Activated naive CD8-positive, alpha-beta T cell treated with anti-CD3 and anti-CD28 coated beads, Interleukin-2, amount 10 ng/mL, durations not matched to agents 7 days and 5 days (primary cell): ENCODE measurements around the gene STK38. TPM values are rescaled to one million over a fixed set of nuclear protein-coding genes. Genes with fewer than 3 reads are reported as not detected.

ENCODE experiments used
- ATAC-seq: fragments of 150-1000 bp; cut with Tn5 transposase; one replicate; pipeline ENCODE4 v1.10.0; 2021; ENCODE audit warnings: low read depth, moderate library complexity
- POLR2A ChIA-PET: fragments of 350-600 bp; sonication (Branson Sonifier 250); formaldehyde crosslinking; loops from one replicate; lab custom pipeline; 2021; ENCODE audit warnings: antibody characterized with exemption; lab: Charles Lee
- DNase-seq: peaks from one replicate; pipeline ENCODE4 v3.0.0; 2021
- H3K27ac Mint-ChIP-seq: one replicate; pipeline ENCODE4 v1.8.0; 2022; ENCODE audit warnings: mild to moderate bottlenecking, mixed read lengths
- H3K27me3 Mint-ChIP-seq: one replicate; pipeline ENCODE4 v1.8.0; 2022; ENCODE audit warnings: mild to moderate bottlenecking, moderate library complexity, mixed read lengths
- H3K36me3 Mint-ChIP-seq: one replicate; pipeline ENCODE4 v1.8.0; 2021; ENCODE audit warnings: mild to moderate bottlenecking, mixed read lengths
- H3K4me1 Mint-ChIP-seq: one replicate; pipeline ENCODE4 v1.8.0; 2021; ENCODE audit warnings: mixed read lengths
- H3K4me3 Mint-ChIP-seq: one replicate; pipeline ENCODE4 v1.8.0; 2022; ENCODE audit warnings: mild to moderate bottlenecking, moderate library complexity, mixed read lengths
- H3K9me3 Mint-ChIP-seq: one replicate; pipeline ENCODE4 v1.8.0; 2021; ENCODE audit warnings: mixed read lengths
- total RNA-seq, 2 experiments: library from RNA; stranded (reverse); gene quantifications; one replicate each; pipeline ENCODE4 v1.2.3, GENCODE V29; 2021

Gene STK38
- total RNA-seq, 2 experiments from 2014 or later: 86.5 to 95.3 TPM

DNA sequence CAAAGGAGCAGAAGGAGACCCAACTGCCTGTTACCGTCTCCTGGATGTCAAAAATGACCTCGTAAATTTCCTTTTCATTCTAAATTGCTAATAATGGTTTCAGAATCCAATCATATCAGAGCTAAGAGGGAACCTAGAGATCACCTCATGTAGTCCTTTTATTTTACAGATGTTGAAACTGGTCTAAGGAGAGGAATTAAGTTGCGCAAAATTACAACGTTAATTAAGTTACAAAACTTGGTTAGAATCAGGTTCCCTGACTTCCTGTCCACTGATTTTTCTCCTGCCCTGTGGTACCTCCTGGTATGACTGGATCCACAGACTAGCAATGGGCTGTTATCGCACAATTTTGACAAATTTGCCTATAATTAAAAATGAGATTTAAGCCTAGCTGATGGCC lies 9.0 kb upstream of the STK38 start:
- no peaks in the 10 kb centered on the region for H3K9me3 Mint-ChIP-seq
- H3K36me3 Mint-ChIP-seq: no peaks in the 10 kb centered on the region
- H3K4me1 Mint-ChIP-seq: no peaks in the 10 kb centered on the region
- H3K27ac Mint-ChIP-seq: no peak overlapping the region
- POLR2A ChIA-PET: no interaction called here
- ATAC-seq (no peak), DNase-seq (no peak)
- no peak overlapping the region for H3K4me3 Mint-ChIP-seq
- H3K27me3 Mint-ChIP-seq: peaks cover 4% of the 10 kb centered on the region

DNA sequence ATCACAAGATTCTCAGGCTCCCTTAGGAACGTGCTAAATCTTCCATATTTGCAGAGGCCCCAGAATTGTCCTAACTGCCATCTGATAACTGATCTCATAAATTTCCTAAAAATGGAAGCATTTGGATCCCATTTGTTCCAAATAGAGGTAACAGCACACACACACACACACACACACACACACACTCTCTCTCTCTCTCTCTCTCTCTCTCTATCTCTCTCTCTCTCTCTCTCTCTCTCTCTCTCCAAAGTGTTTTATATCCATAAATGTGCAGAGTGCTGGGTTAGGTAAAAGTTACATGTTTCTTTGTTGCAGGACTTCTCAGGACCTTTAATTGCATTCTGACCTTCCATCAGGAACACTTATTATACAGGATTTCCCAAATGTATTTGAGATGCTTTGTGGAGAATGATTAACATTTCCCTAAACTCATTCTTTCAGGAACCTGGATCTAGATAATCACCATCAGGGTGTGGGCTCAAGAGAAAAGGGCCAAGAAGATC lies 8.5 kb upstream of the STK38 start:
- no peak overlapping the region for H3K4me3 Mint-ChIP-seq
- no peaks in the 10 kb centered on the region for H3K9me3 Mint-ChIP-seq
- ATAC-seq: no peak
- H3K36me3 Mint-ChIP-seq: no peaks in the 10 kb centered on the region
- H3K27ac Mint-ChIP-seq: no peak overlapping the region
- POLR2A ChIA-PET: no interaction called here
- DNase-seq: no peak
- H3K27me3 Mint-ChIP-seq: peaks cover 4% of the 10 kb centered on the region
- H3K4me1 Mint-ChIP-seq: no peaks in the 10 kb centered on the region

DNA sequence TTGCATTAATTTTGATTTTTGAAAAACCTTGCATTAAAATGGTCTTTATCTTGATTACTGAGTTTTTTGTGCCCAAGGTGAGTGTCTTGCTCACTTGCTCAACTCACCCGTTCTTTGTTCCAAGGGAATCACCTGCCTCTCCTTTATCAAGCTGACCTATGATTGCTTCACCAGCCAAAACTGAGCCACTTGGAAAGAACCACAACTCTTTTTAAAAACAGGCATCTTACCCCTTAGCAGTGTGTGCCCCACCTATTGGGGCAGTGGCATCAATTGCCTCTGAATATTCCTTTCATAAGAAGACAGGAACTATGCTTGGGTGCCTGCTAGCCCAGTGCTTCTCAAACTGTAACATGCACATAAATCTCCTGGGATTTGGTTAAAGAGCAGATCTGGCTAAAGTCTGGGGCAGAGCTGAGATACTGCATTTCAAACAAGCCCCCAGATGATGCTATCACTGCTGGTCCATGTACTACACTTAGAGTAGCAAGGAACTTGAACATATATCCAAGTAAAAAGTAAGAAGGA lies 3.3 kb upstream of the STK38 start:
- H3K36me3 Mint-ChIP-seq: no peaks in the 10 kb centered on the region
- ATAC-seq (no peak), DNase-seq (no peak)
- POLR2A ChIA-PET: no interaction called here
- H3K27ac Mint-ChIP-seq: no peak overlapping the region
- no peaks in the 10 kb centered on the region for H3K9me3 Mint-ChIP-seq
- H3K27me3 Mint-ChIP-seq: no peaks in the 10 kb centered on the region
- peaks cover 16% of the 10 kb centered on the region for H3K4me1 Mint-ChIP-seq
- no peak overlapping the region for H3K4me3 Mint-ChIP-seq

DNA sequence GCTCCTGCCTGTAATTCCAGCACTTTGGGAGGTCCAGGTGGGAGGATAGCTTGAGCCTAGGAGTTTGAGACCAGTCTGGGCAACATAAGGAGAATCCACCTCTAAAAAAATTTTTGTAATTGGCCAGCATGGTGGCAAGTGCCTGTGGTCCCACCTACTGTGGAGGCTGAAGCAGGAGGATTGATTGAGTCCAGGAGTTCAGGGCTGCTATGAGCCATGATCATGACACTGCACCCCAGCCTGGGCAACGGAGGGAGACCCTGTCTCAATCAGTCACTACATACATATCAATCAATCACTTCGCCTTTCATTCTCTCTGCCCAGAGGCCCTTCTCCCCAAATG lies 1.1 kb upstream of the STK38 start:
- Mint-ChIP-seq H3K4me3 (no peak overlapping the region), H3K27me3 (no peaks in the 10 kb centered on the region), H3K36me3 (peaks cover 9% of the 10 kb centered on the region), H3K9me3 (no peaks in the 10 kb centered on the region), H3K4me1 (peaks cover 30% of the 10 kb centered on the region), H3K27ac (peak overlapping the region; percentile 5)
- DNase-seq (no peak), ATAC-seq (no peak)
- POLR2A ChIA-PET: interaction anchor here (0.6 to 1.6 kb wide), 5 partner anchors 16 to 113 kb away, joined by 3 to 10 read pairs (median 3); no protein-coding TSS in a partner anchor

DNA sequence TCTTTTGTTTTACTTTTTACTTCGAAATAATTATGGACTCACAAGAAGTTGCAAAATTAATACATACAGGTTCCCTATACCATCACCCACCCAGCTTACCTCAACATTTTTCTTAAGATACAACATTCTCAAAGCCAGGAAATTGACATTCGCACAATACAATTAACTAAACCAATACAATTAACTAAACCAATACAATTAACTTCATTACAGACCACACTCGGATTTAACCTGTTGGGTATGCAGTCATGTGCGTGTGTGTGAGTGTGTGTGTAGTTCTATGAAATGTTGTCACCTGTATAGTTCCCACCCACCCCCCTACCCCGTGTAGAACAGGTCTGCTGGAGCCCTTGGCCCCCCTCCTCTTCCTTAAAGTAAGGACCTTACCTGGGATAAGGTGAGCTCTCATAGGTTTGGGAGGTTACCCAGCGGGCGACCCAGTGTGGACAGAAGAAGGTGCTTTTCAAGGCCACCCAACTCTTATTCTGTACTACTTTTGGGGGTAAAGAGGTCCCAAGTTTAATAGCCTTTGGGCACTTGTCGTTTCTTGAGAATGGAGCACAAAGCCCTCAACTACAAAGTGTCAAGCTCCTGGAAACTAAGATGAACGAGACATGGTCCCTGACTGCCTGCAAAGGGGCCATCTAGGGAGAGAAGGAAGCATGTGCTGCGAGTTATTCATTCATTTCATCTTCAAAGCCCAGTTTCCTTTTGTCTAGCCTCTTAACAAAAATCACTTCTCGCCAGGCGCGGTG lies 544 bp upstream of the STK38 start:
- no peak for DNase-seq

DNA sequence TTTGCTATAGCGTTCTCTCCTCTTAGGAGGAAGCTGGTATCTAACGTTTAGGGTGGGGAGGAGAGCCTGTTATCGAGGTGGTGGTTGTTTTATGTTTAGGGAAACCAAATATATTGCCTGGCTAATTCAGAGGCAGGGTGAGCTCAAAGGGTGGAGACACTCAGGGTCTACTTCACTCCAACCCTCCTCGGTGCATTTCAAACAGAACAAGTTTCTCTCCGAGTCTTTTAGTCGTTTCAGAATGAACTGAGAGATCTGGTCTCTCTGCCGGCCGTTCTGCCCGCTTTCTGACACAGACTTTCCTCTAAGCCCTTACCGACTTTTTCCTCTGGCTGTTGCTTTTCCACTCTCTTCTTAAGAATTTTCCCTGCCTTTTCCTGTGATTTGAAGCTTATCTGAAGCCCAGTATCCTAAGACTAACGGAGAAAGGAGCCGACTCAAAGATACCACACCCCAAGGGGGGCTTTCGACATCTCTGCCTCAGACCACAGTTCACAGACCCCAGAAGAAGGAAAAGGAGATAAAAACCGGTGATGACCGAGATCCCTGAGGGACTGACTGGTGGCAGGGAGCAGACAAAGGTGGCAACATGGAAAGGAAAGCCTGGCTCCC lies 865 bp downstream of the STK38 start:
- H3K9me3 Mint-ChIP-seq: no peaks in the 10 kb centered on the region
- POLR2A ChIA-PET: interaction anchor here (0.5 to 3.9 kb wide), 6 partner anchors 15 to 123 kb away, joined by 3 to 65 read pairs (median 4); partner anchors contain the start of gene SRSF3
- peaks cover 12% of the 10 kb centered on the region for H3K36me3 Mint-ChIP-seq
- ATAC-seq (no peak), DNase-seq (no peak)
- H3K27me3 Mint-ChIP-seq: no peaks in the 10 kb centered on the region
- H3K27ac Mint-ChIP-seq: peak overlapping the region; percentile 92
- peaks cover 33% of the 10 kb centered on the region for H3K4me1 Mint-ChIP-seq
- H3K4me3 Mint-ChIP-seq: peak overlapping the region; percentile 93

More for the DNA sequence above, 544 bp upstream of the STK38 start:
- POLR2A ChIA-PET: interaction anchor here (0.5 to 1.6 kb wide), 7 partner anchors 47 to 124 kb away, joined by 3 to 10 read pairs (median 3); partner anchors contain the start of gene KCTD20
- H3K27ac Mint-ChIP-seq: peak overlapping the region; percentile 92
- ATAC-seq: no peak
- no peaks in the 10 kb centered on the region for H3K9me3 Mint-ChIP-seq
- H3K4me3 Mint-ChIP-seq: peak overlapping the region; percentile 93
- no peaks in the 10 kb centered on the region for H3K27me3 Mint-ChIP-seq
- peaks cover 33% of the 10 kb centered on the region for H3K4me1 Mint-ChIP-seq
- H3K36me3 Mint-ChIP-seq: peaks cover 12% of the 10 kb centered on the region

DNA sequence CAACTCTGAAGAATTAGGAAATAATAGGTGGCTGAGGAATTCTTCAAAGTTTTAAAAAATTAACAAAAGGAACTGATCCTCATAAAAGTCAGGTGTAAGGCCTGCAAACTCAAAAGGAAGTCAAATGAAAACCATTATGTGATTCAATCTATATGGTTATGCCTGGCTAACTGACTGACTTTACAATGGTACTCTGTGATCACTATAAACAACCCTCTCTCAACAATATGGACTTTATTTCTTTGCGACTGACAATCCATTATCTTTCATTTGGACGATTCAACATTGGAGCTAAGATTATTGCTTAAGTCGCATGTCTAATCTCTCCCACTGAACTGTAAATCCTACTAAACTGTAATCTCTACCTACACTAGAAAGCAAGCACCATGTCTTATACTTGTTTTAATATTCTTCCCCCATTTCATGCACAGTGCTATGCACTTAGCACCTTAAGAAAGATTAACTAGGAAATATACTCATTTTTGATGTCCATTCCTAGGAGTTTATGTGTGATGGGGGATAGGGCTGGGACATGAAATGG lies 1.4 kb downstream of the STK38 start:
- Mint-ChIP-seq H3K9me3 (no peaks in the 10 kb centered on the region), H3K36me3 (peaks cover 14% of the 10 kb centered on the region), H3K4me3 (peak overlapping the region; percentile 93), H3K4me1 (peaks cover 39% of the 10 kb centered on the region), H3K27me3 (no peaks in the 10 kb centered on the region), H3K27ac (peak overlapping the region; percentile 92)
- ATAC-seq: no peak
- POLR2A ChIA-PET: interaction anchor here (0.5 to 3.9 kb wide), 7 partner anchors 15 to 123 kb away, joined by 3 to 65 read pairs (median 6); partner anchors contain the start of gene SRSF3
- DNase-seq: no peak

DNA sequence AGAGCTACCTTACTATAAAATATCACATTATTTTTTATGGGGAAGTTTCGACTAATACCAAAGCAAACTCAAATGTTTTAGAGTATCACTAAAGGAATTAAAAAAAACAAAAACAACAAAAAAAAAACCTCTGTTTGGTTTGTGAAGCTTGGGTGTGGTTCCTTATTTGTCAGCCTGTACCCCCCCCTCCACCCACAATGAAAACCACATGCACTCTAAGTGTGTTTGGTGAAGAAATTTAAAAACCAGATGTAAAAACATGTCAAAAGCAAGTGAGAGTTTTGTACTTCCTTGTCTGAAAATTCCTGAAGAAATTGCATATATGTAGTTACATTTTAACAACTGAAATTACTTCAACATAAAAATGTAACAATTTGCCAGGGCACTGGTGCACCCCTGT lies 3.1 kb downstream of the STK38 start:
- Mint-ChIP-seq H3K27me3 (no peaks in the 10 kb centered on the region), H3K27ac (peak overlapping the region; percentile 89), H3K4me3 (peak overlapping the region; percentile 86), H3K9me3 (no peaks in the 10 kb centered on the region), H3K4me1 (peaks cover 50% of the 10 kb centered on the region), H3K36me3 (peaks cover 22% of the 10 kb centered on the region)
- DNase-seq (no peak), ATAC-seq (no peak)
- POLR2A ChIA-PET: interaction anchor here (0.6 to 3.9 kb wide), 4 partner anchors 49 to 138 kb away, joined by 3 to 65 read pairs (median 12); partner anchors contain the start of genes CDKN1A and SRSF3

DNA sequence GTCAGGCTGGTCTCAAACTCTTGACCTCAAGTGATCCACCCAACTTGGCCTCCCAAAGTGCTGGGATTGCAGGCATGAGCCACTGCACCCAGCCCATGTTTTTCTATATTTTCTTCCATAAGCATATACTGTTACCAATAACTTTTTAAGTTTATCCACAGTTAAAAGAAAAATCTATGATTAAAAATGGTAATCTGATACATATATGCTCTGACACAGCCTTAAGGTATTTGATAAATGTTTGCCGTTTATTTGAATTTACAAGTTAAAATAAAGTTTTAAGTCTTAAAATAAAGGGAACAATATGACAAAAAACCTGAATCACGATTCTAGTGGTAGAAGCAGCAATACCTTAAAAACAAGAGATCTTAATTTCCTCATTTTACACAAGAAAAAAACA lies 5.2 kb downstream of the STK38 start:
- no peaks in the 10 kb centered on the region for H3K9me3 Mint-ChIP-seq
- H3K27me3 Mint-ChIP-seq: no peaks in the 10 kb centered on the region
- H3K27ac Mint-ChIP-seq: no peak overlapping the region
- H3K4me1 Mint-ChIP-seq: peaks cover 39% of the 10 kb centered on the region
- H3K4me3 Mint-ChIP-seq: no peak overlapping the region
- POLR2A ChIA-PET: interaction anchor here (0.6 kb wide), 1 partner anchor 1237 kb away, joined by 3 read pairs; no protein-coding TSS in a partner anchor
- DNase-seq: no peak
- no peak for ATAC-seq
- peaks cover 38% of the 10 kb centered on the region for H3K36me3 Mint-ChIP-seq

DNA sequence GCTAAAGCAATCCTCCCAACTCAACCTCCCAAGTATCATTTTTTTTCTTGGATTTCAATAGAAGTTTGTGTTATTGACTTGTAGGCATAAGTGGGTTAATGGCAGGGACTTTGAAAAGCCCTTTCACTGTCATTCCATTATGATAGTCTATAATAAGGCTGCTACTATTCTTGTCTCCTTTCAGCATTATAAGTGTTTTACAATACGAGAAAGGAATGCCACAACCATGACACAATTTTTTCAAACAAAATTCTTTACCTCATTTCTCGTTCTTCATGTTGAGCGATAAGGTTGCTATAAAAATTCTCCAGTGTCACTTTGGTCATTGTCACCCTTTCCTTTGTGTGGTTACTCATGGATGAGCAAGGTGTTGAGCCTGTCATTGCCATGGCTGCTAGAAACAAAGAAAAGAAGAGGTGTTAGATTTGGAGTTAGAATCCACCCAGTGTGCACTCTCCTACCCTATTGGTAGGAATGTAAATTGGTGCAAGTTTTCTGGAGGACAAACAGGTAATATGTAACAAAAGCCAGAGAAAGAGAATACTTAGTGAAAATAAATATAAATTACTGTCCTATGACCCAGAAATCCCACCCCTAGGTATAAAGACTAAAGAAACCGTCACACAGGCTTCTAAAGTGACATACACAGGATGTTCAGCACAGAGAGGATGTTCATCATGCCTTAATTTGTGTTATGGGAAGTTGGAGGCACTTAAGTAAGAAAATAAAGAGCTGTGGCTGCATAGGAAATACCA lies 7.3 kb downstream of the STK38 start:
- H3K27me3 Mint-ChIP-seq: no peaks in the 10 kb centered on the region
- peaks cover 51% of the 10 kb centered on the region for H3K36me3 Mint-ChIP-seq
- no peaks in the 10 kb centered on the region for H3K9me3 Mint-ChIP-seq
- DNase-seq: no peak
- peaks cover 45% of the 10 kb centered on the region for H3K4me1 Mint-ChIP-seq
- POLR2A ChIA-PET: interaction anchor here (0.9 to 1.0 kb wide), 2 partner anchors 55 to 56 kb away, joined by 3 read pairs; no protein-coding TSS in a partner anchor
- H3K4me3 Mint-ChIP-seq: peak overlapping the region; percentile 30
- peak; percentile 76 for ATAC-seq
- H3K27ac Mint-ChIP-seq: peak overlapping the region; percentile 82

DNA sequence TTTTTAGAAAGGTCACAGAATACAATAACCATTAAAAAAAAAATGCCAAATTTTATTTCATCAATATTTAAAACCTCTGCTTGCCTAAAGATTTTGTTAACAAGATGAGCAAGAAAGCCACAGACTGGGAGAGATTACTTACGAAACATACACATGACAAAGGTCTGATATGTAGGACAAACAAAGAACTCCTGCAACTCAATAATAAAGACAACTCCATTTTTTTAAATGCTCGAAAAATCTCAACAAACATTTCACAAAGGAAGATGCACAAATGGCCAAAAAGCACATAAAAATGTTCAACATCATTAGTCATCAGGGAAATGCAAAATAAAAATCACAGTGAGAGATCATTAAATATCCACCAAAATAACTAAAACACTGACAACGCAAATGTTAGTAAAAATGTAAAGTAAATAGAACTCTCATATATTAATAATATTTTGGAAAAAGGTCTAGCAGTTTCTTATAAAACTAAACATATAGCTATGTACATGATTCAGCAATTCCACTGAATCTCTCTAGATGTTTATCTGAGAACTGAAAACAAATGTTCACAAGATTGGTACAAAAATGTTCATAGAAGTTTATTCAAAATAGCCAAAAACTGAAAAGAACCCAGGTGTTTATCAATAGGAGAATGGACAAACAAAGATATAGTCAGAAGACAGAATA lies 10.3 kb downstream of the STK38 start:
- peaks cover 31% of the 10 kb centered on the region for H3K4me1 Mint-ChIP-seq
- no peak overlapping the region for H3K27ac Mint-ChIP-seq
- no peaks in the 10 kb centered on the region for H3K9me3 Mint-ChIP-seq
- ATAC-seq (no peak), DNase-seq (no peak)
- H3K27me3 Mint-ChIP-seq: no peaks in the 10 kb centered on the region
- POLR2A ChIA-PET: interaction anchor here (1.0 kb wide), 1 partner anchor 58 kb away, joined by 7 read pairs; no protein-coding TSS in a partner anchor
- no peak overlapping the region for H3K4me3 Mint-ChIP-seq
- H3K36me3 Mint-ChIP-seq: peaks cover 56% of the 10 kb centered on the region

DNA sequence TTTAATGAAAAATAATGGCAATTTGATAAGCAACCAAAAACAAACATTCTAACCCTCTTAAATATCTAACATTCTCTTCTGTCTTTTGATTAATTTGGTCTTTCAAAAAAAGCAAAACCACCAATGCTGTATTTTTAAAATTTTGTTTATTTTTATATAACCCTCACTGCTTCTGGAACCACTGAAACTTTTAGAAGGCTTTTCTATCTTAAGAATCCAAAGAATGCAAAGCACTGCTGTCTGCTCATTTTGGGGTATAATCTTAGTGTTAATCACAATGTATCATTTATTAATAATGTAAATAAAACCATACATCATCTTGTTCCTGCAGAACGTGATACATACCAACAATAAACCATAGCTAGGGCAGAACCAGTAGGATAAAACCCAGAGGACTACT lies 14.0 kb downstream of the STK38 start:
- Mint-ChIP-seq H3K36me3 (peaks cover 49% of the 10 kb centered on the region), H3K9me3 (no peaks in the 10 kb centered on the region), H3K27ac (no peak overlapping the region), H3K4me3 (no peak overlapping the region), H3K4me1 (peaks cover 19% of the 10 kb centered on the region), H3K27me3 (no peaks in the 10 kb centered on the region)
- DNase-seq (no peak), ATAC-seq (no peak)
- POLR2A ChIA-PET: no interaction called here
